ENCODE data around the gene EXOSC2.

DNA sequence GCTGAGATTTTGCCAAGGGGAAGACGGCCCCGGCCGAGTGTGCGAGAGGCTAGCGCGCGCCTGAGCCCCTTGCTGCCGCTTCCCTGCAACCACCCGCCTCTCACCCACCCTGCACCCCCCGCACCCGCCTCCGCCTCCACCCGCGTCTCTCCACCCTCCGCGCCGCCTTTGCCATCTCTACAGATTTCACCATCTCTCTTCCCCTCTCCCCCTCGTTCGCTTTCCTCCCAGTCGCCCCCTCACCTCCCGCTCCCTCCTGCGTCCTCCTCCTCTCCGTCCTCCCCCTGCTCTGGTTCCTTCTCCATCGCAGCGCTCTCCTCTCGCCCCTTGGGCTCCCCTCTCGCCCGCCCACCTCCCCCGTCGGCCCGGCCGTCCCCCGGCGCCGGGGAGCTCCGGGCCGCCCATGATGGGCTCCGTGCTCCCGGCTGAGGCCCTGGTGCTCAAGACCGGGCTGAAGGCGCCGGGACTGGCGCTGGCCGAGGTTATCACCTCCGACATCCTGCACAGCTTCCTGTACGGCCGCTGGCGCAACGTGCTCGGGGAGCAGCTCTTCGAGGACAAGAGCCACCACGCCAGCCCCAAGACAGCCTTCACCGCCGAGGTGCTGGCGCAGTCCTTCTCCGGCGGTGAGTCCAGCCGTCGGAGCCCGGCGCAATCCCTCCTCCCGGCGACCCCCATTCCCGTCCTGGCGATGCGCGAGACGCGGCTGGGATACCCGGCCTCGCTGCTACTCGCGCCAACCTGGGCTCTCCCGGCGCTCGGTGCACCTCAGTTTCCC, 29.1 kb upstream of the EXOSC2 start, which contains the start of gene PRDM12:
- TF ChIP-seq RAD21 (conservative IDR thresholded peaks at IDR 0.05) = no peak
- TF ChIP-seq, protein P1, sequence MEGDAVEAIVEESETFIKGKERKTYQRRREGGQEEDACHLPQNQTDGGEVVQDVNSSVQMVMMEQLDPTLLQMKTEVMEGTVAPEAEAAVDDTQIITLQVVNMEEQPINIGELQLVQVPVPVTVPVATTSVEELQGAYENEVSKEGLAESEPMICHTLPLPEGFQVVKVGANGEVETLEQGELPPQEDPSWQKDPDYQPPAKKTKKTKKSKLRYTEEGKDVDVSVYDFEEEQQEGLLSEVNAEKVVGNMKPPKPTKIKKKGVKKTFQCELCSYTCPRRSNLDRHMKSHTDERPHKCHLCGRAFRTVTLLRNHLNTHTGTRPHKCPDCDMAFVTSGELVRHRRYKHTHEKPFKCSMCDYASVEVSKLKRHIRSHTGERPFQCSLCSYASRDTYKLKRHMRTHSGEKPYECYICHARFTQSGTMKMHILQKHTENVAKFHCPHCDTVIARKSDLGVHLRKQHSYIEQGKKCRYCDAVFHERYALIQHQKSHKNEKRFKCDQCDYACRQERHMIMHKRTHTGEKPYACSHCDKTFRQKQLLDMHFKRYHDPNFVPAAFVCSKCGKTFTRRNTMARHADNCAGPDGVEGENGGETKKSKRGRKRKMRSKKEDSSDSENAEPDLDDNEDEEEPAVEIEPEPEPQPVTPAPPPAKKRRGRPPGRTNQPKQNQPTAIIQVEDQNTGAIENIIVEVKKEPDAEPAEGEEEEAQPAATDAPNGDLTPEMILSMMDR (IDR thresholded peaks at IDR 0.05; ENCODE audit: poor library complexity, severe bottlenecking) = no peak
